Activated CD4-positive, alpha-beta T cell treated with anti-CD3 and anti-CD28 coated beads, Interleukin-2, amount 10 ng/mL, durations not matched to agents 24 days and 14 days (primary cell): ENCODE data around the gene UNC5C. TPM values are rescaled to one million over a fixed set of nuclear protein-coding genes. Genes with fewer than 3 reads are reported as not detected.

Experiments used
- DNase-seq: peaks from one replicate; pipeline ENCODE4 v3.0.0; 2022
- H3K27ac Mint-ChIP-seq: one replicate; pipeline ENCODE4 v1.8.0; 2022; ENCODE audit warnings: mild to moderate bottlenecking, mixed read lengths
- H3K27me3 Mint-ChIP-seq: one replicate; pipeline ENCODE4 v1.8.0; 2022; ENCODE audit warnings: mixed read lengths
- H3K36me3 Mint-ChIP-seq: one replicate; pipeline ENCODE4 v1.8.0; 2022; ENCODE audit warnings: low read depth, mild to moderate bottlenecking, mixed read lengths
- H3K4me1 Mint-ChIP-seq: one replicate; pipeline ENCODE4 v1.8.0; 2021; ENCODE audit warnings: mixed read lengths
- H3K4me3 Mint-ChIP-seq: one replicate; pipeline ENCODE4 v1.8.0; 2022; ENCODE audit warnings: mild to moderate bottlenecking, moderate library complexity, mixed read lengths
- H3K9me3 Mint-ChIP-seq: one replicate; pipeline ENCODE4 v1.8.0; 2021; ENCODE audit warnings: mixed read lengths
- intact Hi-C: fragments of 100-400 bp; cut with micrococcal nuclease; formaldehyde crosslinking; loops from one replicate; pipeline ENCODE4 v1.15.1; 2023
- total RNA-seq: library from RNA; stranded (reverse); gene quantifications from 2 replicates; pipeline ENCODE4 v1.2.3, GENCODE V29; 2022

Gene UNC5C
- total RNA-seq, 1 donor from 2014 or later: not detected

DNA sequence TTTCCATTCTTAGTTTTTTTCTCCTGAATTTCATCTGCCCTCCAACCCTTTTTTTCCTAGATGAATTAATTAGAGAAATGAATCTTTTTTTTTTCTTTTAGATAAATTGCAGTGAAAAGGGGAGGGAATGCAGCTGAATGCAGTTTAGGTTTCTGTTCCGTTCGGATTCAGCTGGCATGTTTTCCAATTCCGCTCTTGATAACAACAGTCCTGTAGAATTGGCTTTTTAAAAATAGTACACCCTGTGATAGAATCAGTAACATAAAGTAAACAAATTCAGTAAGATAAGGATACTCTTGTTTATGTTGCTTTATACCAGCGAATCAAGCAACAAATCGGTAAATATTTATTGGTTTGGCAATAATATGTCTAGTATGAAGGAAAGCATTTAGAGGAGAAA, 103.5 kb downstream of the UNC5C start:
- DNase-seq: no peak
- Mint-ChIP-seq H3K27me3 (no peaks in the 10 kb centered on the region), H3K4me1 (no peaks in the 10 kb centered on the region), H3K36me3 (no peaks in the 10 kb centered on the region), H3K4me3 (no peak overlapping the region), H3K9me3 (no peaks in the 10 kb centered on the region), H3K27ac (no peak overlapping the region)
- intact Hi-C loops: no loop called here

DNA sequence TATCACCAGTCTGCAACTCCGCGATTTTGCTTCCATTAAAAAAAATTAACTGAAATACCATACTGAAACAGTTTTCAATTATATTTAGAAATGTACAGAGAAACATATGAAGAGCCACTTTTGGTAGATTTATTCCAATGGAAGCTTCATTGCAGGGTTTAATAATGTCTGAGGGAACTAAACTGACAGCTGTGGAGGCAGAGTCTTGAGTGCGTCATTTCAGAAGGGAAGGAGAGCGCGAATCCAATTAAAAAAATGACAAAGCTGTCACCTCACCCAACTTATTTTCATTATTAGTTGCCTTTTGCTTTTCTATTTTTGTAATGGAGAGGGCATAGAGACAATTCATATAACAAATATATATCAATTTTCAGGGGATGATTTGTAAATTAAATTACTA, 104.0 kb downstream of the UNC5C start:
- Mint-ChIP-seq H3K9me3 (no peaks in the 10 kb centered on the region), H3K36me3 (no peaks in the 10 kb centered on the region), H3K4me1 (no peaks in the 10 kb centered on the region), H3K27me3 (no peaks in the 10 kb centered on the region), H3K4me3 (no peak overlapping the region), H3K27ac (no peak overlapping the region)
- no peak for DNase-seq
- intact Hi-C loops: no loop called here

DNA sequence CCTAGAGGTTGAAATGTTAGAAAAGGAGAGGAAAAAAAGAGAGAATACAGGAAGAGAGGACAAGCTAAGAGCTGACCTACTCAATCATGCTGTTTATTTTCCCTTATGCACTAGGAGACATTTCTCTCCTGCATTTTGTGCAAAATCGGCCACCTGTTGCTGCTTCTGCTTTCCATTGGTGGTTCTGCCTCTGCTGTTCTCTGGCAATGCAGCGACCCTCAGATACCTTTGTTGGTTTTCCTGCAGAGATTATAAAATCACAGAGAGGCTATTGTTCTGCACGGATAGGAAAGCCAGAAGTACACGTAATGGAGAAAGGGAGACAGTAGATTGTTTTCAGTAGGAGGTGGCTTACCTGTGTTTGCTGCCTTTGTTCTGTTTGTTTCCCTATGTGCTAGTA, 108.9 kb downstream of the UNC5C start:
- Mint-ChIP-seq H3K36me3 (no peaks in the 10 kb centered on the region), H3K27ac (no peak overlapping the region), H3K4me3 (no peak overlapping the region), H3K4me1 (no peaks in the 10 kb centered on the region), H3K27me3 (no peaks in the 10 kb centered on the region), H3K9me3 (no peaks in the 10 kb centered on the region)
- DNase-seq: no peak
- intact Hi-C loops: no loop called here

DNA sequence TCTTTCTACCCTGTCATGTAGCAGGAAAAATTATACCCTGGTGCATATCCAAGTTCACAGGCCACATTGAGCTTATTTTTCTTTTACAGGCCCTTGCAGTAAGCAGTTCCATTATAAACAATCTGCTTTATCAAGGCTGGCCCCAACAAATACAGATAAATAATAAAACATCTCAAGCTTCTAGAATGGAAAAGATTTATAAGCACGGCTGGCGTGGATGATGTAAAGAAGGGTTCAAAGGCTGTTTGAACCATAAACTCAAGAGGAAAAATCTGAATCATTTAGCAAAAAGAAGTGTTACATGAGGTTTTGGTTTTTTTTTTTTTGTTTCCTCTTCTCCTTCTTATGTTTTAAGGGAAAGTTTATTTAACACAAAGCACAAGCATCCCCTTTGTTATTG, 109.7 kb downstream of the UNC5C start:
- Mint-ChIP-seq H3K27ac (no peak overlapping the region), H3K36me3 (no peaks in the 10 kb centered on the region), H3K4me1 (no peaks in the 10 kb centered on the region), H3K27me3 (no peaks in the 10 kb centered on the region), H3K9me3 (no peaks in the 10 kb centered on the region), H3K4me3 (no peak overlapping the region)
- intact Hi-C loops: no loop called here
- no peak for DNase-seq

DNA sequence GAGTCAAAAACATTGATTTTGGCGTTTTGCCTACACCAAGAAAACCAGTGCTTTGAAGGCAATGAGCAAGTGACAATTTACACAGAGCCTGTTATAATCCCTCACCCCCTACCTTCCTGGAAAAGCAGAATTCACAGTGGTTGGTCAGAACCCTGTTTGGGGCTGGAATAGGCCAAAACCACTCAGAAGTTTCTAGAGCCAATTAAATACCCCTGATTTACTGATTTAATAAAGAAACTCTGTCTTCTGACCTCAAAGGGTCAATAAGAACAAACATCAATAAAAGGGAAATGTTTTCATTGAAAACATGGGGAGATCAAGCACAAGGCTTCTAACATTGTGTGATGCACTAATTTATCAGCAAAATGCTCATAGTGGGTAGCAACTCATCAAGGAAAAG, 116.3 kb downstream of the UNC5C start:
- no peak overlapping the region for H3K27ac Mint-ChIP-seq
- no peaks in the 10 kb centered on the region for H3K9me3 Mint-ChIP-seq
- H3K27me3 Mint-ChIP-seq: no peaks in the 10 kb centered on the region
- no peaks in the 10 kb centered on the region for H3K4me1 Mint-ChIP-seq
- no peaks in the 10 kb centered on the region for H3K36me3 Mint-ChIP-seq
- no peak overlapping the region for H3K4me3 Mint-ChIP-seq
- no peak for DNase-seq
- intact Hi-C loops: no loop called here

DNA sequence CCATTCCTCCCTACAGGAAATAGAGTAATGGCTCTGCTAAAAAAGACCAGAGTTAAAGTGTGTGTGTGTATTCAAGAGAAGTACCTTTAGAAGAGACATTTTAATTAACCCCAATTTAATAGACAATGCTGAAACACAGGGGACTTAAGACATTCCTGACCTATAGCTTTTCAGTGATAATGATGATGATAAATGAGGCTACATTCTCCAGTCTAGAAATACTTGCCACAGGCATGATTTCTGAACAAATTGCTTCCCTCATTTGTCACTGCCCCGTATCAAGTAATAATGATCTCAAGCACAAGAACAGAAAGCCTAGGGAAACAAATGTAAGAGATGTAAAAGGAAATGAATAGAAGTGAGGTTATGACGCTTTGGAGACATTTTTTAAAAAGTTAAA, 117.1 kb downstream of the UNC5C start:
- H3K27ac Mint-ChIP-seq: no peak overlapping the region
- no peak overlapping the region for H3K4me3 Mint-ChIP-seq
- no peaks in the 10 kb centered on the region for H3K36me3 Mint-ChIP-seq
- intact Hi-C loops: no loop called here
- DNase-seq: no peak
- no peaks in the 10 kb centered on the region for H3K4me1 Mint-ChIP-seq
- H3K27me3 Mint-ChIP-seq: no peaks in the 10 kb centered on the region
- H3K9me3 Mint-ChIP-seq: no peaks in the 10 kb centered on the region

DNA sequence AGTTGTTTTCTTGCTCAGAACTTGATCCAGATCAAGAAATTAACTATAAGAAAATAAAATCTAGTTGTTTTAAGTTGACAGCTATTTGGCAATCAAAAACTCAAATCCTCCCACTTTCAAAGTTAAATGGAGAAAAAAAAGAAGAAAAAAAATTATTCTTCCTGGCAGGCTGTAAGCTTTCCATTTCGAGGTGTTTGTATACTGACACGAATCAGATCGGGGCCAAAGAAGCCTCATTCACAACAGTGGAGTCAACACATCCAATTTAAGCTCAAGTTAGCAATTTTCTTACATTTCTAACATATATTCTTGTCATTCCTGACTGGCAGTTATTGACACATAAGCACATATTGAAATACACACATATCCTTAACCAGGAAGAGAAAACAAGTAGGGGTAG, 119.4 kb downstream of the UNC5C start:
- H3K36me3 Mint-ChIP-seq: no peaks in the 10 kb centered on the region
- H3K27ac Mint-ChIP-seq: no peak overlapping the region
- no peaks in the 10 kb centered on the region for H3K4me1 Mint-ChIP-seq
- H3K27me3 Mint-ChIP-seq: no peaks in the 10 kb centered on the region
- DNase-seq: no peak
- H3K9me3 Mint-ChIP-seq: no peaks in the 10 kb centered on the region
- H3K4me3 Mint-ChIP-seq: no peak overlapping the region
- intact Hi-C loops: no loop called here

DNA sequence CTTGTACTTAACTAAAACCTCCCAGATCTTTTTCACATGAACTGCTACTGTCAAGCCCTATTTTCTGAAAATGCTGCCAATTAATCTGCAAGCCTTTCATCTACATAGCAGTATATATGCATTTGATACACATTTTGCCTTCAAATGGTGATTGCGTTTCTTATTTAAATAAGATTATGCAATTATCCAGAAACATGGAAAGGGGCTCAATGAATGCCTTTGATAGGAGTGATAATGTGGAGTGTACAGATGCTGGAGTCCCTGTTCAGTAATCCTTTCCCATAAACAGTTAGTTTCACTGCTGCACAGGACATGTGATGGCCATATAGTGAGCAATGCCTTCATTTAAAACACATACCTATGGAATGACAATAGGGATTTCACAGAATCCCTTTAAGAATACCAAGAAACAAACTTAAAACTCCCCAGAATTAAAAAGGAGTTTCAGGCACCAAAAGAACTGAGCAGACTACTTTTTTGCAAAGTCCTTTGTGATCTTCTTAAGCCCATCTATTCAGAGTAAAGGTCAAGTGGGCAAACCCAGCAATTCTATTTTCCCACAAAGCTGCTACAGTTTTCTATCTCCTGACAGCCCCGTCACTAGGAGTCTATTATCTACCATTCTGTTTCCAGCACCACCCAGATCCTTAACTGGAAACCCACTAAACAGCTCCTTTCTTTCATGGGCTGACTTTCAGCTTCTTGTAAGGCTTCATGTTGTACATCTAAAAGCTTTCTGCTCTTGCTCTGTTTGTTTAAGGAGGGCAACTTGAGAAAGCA, 120.3 kb downstream of the UNC5C start:
- no peaks in the 10 kb centered on the region for H3K9me3 Mint-ChIP-seq
- no peaks in the 10 kb centered on the region for H3K36me3 Mint-ChIP-seq
- H3K4me1 Mint-ChIP-seq: no peaks in the 10 kb centered on the region
- no peak for DNase-seq
- intact Hi-C loops: no loop called here
- H3K27me3 Mint-ChIP-seq: no peaks in the 10 kb centered on the region
- H3K27ac Mint-ChIP-seq: no peak overlapping the region
- H3K4me3 Mint-ChIP-seq: no peak overlapping the region

DNA sequence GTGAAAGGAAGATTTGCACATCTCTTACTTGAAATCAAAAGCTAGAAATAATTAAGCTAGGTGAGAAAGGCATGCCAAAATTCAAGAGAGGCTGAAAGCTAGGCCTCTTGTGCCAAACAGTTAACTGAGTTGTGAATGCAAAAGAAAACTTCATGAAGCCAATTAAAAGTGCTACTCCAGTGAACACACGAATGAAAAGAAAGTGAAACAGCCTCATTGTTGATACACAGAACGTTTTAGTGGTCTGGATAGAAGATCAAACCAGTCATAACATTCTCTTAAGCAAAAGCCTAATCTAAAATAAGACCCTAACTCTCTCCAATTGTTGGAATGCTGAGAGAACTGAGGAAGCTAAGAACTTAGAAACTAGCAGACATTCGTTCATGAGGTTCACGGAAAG, 122.3 kb downstream of the UNC5C start:
- intact Hi-C loops: no loop called here
- Mint-ChIP-seq H3K4me3 (no peak overlapping the region), H3K27me3 (no peaks in the 10 kb centered on the region), H3K36me3 (no peaks in the 10 kb centered on the region), H3K9me3 (no peaks in the 10 kb centered on the region), H3K4me1 (no peaks in the 10 kb centered on the region), H3K27ac (no peak overlapping the region)
- DNase-seq: no peak

DNA sequence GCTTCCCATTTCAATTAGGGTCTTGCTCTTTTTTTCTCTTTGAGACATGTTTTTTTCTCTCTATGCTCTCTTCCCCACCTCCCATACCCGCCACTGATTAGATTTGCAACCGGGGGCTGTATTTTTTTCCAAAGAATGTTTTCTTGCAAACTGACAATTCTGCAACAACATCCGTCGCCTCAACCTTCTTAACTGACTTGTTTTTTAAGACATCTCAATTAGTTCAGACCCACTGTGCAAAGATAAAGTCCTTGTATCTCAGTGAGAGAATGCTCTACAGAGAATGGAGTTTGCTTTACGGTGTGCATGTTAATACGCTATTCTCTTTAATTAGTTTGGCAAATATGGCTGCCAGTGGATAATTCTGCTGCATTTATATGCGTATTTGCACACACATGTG, 126.3 kb downstream of the UNC5C start:
- H3K4me3 Mint-ChIP-seq: no peak overlapping the region
- no peaks in the 10 kb centered on the region for H3K27me3 Mint-ChIP-seq
- H3K9me3 Mint-ChIP-seq: no peaks in the 10 kb centered on the region
- no peak for DNase-seq
- H3K36me3 Mint-ChIP-seq: no peaks in the 10 kb centered on the region
- no peaks in the 10 kb centered on the region for H3K4me1 Mint-ChIP-seq
- no peak overlapping the region for H3K27ac Mint-ChIP-seq
- intact Hi-C loops: no loop called here

DNA sequence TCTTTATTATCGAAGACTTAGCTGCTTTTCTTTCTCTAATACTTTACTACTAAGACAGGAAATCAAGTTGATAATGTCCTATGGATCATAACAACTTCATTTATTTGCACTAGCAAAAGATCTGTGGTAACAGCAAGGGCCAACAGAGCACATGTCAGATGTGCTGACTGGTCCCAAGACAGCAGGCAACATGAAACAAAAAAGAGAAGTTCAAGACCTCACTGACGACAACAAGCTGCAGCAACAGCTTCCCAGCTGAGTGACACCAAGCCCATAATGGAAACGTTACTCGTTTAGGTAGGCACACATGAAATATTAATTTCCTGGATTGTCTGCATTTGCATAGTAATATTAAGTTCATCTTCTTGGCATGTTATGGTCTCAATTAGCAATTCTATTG, 126.9 kb downstream of the UNC5C start:
- Mint-ChIP-seq H3K27ac (no peak overlapping the region), H3K4me3 (no peak overlapping the region), H3K36me3 (no peaks in the 10 kb centered on the region), H3K27me3 (no peaks in the 10 kb centered on the region), H3K4me1 (no peaks in the 10 kb centered on the region), H3K9me3 (no peaks in the 10 kb centered on the region)
- intact Hi-C loops: no loop called here
- DNase-seq: no peak

DNA sequence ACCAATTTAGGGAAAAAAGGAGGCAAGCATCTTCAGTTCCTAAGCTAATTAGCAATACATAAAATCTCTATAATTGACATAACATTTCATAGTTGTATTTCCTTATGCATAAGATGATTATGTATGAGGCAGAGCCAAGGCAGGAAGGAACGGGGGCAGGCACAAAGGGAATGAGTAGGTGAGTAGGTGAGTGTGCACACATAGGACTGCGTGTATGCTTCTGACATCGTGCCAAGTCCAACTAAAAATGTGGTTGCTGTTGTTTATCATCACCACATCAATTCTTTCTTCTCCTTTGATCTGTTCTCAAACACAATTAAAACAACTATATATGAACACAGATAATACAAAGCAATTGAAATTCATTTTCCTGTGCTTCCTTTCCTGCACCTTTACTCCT, 131.2 kb downstream of the UNC5C start:
- Mint-ChIP-seq H3K36me3 (no peaks in the 10 kb centered on the region), H3K4me3 (no peak overlapping the region), H3K27ac (no peak overlapping the region), H3K27me3 (no peaks in the 10 kb centered on the region), H3K4me1 (no peaks in the 10 kb centered on the region), H3K9me3 (no peaks in the 10 kb centered on the region)
- intact Hi-C loops: no loop called here
- DNase-seq: no peak

DNA sequence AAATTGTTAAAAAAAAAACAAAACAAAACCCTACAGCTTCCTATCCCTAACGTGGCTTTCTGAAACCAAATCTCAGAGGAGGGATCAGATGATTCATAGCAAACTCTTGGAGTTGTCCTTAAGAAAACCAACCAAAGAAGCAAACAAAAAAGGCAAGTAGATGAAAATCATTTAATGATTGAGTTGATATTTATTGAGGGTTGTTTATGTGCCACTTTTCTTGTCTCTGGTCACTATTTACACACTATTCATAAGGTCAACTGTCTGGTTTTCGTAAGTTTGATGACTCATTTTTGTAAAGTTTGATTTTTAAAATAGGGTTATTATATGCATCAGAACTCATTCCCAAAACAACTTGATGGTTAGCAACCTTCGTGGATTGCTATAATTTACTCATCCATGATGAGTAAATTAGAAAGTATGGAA, 133.4 kb downstream of the UNC5C start:
- Mint-ChIP-seq H3K4me1 (no peaks in the 10 kb centered on the region), H3K4me3 (no peak overlapping the region), H3K9me3 (no peaks in the 10 kb centered on the region), H3K27ac (no peak overlapping the region), H3K27me3 (peaks cover 3% of the 10 kb centered on the region), H3K36me3 (no peaks in the 10 kb centered on the region)
- no peak for DNase-seq
- intact Hi-C loops: no loop called here

DNA sequence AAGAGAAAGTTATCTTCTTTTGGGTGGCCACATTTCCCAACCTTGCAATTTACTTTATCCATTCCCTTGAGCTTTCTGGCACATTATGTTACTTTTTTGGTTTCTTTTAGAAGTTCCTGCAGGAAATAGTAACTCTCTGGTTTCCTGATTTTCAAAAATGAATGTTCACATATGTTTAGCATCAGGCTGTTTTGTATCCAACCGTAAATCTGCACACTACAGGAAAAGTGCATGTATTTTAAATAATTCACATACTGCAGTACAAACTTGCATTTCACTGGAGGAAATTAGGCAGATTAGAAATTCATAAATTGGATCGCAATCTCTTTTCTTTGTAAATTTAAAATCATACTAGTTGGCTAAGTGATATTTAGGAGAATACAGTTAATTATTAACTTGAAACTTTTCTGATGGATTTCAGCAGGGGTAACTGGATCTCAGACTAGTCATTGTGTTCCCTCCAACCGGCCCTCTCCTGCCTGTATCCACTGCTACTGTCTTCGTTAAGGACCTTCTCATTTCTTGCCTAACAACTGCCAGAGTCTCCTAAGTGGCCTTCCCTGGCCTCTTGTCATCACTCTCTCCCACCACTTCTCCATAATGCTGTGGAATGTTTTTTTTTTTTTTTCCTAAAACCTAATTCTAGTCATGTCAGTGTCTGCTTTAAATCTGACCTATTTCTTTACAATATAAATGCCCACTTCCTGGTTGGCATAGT, 137.2 kb downstream of the UNC5C start:
- Mint-ChIP-seq H3K9me3 (no peaks in the 10 kb centered on the region), H3K27me3 (peaks cover 5% of the 10 kb centered on the region), H3K36me3 (no peaks in the 10 kb centered on the region), H3K4me3 (no peak overlapping the region), H3K27ac (no peak overlapping the region), H3K4me1 (no peaks in the 10 kb centered on the region)
- no peak for DNase-seq
- intact Hi-C loops: no loop called here
